Stimulated activated CD4-positive, alpha-beta T cell treated with anti-CD3 and anti-CD28 coated beads, Interleukin-12 subunit alpha, Interleukin-12 subunit beta, amount 100 ng/mL, for 24 hours (primary cell): ENCODE measurements around the gene TRIM2.

Experiments used
- DNase-seq, 2 experiments: peaks; one replicate each; pipeline ENCODE4 v3.0.0-alpha.2; 2020; ENCODE audit warnings: low read depth in 2 of 2

The TRIM2 gene

DNA sequence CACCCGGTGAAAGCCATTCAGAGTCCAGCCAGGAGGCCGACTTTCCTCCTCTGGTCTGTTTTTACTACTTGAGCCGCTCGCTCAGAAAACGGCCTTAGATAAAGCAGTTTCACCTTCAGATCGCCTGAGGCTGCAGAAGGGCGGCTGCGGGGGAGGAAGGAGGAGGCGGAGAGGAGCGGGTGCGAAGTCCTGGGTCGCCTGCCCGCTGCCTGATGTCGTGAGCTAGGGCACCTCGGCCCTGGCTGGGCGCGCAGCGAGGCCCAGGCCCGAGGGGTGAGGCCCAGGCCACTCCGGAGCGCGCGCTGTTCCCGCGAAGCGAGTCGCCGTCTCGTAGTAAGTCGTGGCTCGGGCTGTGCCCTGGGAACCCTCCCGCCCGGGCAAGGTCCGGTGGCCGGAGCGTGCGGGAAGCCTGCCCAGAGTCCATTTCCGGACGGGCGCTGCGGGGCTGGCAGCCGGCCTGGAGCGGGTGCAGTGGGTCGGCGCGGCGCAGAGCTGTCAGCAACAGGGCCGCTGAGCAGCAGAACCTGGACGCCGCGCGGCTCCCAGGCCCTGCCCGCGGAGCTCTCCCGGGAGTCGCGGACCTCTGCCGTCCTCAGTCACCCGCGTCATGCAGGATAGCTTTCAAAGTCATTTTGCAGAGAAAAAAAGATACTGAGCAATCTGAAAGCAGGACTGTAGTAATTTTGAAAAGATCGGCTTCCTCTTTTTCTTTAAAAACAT, 18.6 kb downstream of the TRIM2 start:
- peak in 1 of 2 experiments; percentile 9 for DNase-seq

DNA sequence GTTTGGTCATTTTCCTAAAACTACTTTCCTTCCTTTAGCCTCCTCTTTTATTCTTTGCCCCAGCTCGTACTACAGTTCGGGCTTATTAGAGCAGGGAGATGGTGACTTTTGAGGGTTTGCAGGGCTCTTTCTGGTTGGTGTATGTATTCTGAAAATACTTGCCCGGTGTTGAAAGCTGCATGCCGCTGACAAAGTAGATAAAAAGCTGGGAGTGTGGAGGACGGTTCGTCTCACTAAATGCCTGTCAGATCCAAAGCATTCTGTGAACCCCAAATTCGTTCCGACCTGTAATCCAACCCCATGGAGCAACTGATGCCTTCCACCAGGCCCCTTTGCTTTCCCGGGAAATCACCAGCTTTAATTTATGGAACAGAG, 19.2 kb downstream of the TRIM2 start:
- DNase-seq, result no peak

DNA sequence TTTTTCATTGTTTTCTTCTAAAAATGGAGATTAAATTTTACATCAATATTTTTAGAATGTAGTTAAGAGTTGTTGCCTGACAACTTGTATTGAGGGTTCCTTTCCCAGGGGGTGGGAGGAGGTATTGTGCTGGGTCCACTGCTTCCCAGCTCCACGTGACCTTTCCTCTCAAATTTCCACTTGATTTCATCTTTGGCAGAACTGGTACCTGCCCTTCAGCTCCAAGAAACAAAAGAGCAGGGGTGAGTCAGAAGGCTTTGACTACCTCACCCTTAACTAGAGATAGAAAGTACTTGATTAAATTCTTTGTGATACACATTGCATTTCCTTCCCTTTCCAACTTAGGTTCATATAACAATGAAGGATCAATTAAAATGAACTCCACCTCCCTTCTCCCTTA, 19.7 kb downstream of the TRIM2 start:
- no peak for DNase-seq

DNA sequence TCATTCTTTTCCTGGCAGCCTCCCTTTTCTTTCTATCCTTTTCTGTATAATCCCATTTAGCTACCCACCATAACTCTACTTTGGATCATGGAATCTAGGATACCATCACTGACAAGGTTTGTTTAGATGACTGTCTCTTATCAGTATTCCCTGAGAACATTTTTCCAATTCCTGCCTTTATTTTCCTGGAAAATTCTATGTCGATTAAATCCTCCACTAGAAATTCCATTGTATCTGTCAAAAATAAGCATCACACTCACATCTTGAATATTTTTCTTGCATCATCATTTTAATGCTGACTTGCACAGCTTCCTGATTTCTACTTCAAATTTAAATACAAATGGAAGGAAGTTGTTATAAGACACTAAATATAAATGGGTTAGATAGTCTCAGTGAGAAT, 20.2 kb downstream of the TRIM2 start:
- DNase-seq, result no peak

DNA sequence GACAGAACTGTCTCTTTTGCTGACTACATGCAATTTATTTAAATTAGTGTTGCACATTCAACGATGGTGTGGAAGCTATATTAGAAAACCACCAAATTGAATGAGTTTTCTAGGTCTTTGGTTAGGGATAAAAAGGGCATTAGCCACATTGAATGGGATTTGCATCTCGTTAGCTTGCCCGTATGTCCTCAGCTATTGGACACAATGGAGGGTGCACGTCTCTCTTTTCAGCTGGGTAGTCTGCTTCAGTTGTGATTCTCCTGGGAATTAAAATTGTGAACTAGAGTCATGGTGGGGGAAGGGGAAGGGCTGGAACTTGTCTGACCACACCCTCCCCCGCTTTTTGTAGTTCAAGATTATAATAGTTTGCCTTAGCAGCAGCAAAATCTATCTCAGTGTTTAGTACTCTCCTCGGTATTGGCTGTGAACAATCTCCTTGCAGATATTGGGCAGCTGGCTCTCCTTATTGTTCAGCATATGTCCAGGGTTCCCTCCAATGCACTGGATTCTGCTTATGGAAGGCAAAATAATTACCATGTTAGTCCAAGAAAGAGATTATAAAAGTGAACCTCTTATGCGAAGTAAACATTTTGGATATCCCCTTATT, 23.3 kb downstream of the TRIM2 start:
- no peak for DNase-seq

DNA sequence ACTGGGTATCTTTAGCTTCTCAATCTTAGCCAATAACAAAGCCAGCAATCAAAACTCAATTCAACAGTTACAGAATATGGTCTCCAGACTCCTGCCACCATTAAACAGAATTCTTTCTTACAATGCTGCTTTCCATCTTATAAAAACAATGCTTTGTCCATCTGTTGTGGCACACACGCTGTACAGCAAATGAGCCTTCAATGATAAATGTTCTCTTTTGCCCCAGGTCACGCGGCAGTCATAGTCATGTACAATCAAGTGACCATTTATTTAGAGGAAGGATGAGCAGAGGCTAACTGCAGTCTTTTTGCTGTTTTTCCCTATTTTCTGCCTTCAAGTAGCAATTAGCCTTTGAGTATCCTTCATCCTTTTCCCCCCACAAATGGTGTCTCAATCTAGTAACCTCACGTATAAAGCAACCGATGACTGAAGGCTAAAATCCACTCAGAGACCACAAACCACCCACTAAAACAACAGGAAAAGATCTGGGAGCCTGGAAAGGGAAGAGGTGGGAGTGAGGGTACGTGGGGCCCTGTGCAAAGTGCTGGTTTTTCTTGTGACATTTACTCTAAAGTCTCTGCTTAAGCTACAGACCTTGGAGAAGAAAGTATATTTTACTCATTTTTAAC, 24.4 kb downstream of the TRIM2 start:
- DNase-seq, result no peak

DNA sequence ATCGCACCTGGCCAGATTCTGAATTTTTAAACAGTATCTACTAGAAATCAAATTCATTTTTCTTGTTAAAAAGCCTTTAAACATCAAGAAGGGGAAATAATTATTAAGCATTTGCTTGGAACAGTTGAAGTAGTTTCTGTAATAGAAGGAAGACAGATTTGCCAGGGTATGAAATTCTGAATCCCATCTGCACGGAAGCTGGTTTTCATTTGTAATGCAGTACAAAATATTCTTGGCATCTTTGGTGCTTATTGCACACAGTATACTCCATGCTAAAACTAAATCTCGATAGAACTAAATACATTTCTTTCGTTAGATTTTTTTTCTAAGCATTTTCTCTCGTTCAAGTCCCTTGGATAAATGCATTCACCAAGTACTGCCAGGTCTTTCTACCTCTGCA, 25.3 kb downstream of the TRIM2 start:
- no peak for DNase-seq

DNA sequence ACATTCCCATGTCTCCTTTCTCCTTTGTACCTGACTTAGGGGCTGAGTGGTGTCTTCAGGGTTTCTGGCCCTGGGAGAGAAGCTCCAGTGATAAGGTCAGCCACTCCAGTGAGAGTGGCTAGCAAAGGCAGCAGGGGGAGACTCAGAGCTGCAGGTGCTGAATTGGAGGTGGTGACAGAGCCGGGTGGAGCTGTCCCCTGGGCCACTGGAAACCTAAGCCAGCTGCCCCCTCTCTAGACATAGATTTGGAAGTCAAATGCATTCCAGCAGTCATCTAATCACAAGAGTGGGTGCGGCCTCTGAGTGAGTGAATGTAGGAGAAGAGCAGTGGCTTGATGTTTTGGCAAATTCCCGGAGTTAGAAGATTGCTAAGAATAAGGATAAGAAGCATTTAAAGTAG, 28.5 kb downstream of the TRIM2 start:
- no peak for DNase-seq

DNA sequence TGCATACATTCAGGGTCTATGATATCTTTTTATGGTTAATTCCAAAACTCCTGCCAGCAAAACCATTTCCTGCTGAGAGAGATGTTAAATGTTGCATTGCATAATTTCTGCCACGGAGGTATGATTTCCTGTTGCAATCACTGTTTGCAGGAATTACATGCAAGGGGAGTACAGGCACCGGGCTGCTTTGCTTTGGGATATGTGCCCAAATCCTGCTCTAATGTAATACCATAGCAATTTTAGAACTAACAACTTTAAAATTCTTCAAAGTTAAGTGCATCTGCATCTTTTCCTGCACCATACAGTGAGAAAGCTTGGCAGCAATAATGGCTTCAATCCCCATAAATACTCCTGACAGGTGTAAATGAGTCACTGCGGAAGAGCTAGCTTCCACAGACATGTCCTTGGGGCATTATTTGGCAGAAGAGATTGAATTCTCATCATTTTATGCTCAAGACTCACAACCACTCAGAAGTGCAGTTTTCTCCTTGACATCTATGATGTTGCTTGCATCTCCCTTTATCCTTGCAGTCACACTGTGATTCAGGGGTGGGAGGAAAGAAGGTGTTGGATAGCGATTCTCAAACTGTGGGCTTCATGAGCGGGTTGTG, 29.6 kb downstream of the TRIM2 start:
- DNase-seq, result no peak

DNA sequence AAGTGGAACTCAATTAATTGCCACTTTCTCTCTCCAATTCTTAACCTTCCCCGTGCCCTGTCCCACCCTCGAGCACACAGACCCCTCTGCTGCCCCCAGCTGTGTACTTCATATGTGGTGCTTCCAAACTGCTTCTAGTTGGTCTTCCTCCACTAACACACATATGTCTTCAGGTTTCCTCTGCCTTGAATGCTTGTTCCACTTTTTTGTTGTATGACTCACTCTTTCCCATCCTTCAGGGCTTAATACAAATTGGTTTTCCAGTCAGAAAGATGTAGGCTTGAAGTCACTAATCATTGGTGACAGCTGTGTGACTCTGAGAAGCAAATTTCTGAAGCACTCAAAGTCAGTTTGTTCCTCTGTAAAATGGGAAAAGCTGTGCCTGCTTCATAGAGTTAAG, 30.6 kb downstream of the TRIM2 start:
- no peak for DNase-seq

DNA sequence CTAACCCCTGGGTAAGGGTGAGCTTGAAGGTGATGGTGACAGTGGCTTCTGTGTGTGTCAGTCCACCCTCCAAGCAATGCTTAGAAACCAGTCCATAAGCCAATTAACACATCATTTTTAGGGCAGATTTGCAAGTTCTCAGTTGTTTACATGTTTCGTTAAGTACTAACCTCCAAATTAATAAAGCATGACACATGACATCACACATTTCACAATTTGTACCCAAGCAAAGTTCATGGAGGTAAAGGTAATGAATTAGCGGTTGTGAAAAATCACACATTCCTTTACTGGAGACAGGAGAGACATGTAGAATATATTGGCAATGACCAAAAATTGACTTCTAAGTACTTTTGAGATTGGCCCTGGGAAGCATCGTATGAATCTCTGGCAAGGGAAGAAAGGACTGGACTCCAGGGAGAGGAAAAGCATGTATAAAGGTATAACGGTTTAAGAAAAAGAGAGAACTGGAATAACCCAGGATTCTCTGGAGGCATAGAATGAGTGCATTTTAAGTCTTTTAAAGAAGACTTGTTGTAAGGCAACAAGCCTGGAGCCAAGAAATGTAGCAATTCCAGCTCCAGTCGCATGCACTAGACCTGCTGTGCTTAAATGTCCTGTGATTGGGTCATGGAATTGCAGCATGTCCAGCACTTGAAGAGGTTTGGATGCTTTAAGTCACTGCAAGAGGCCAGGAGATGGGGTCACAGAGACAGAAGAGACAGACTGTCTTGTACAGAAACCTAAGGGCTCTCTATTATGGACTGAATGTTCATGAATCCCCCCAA, 34.1 kb downstream of the TRIM2 start:
- no peak for DNase-seq

DNA sequence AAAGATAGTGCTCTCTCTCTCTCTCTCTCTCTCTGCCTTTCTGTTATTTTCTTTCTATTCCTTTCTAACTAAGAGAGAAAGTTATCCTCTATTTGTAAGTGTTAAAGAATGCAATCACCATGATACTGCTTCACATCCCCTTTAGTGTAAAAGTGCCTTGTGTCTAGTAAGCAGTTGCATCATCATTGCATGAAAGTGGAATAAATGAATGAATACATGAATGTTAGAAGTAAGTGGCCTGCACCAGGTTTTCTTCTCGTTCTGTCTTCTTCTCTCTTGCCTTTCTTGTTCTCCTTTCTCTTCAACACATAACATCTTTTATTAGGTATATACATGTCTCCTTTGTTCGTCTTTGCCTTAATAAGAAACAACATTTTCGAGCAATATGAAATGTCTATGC, 35.2 kb downstream of the TRIM2 start:
- DNase-seq, result no peak

DNA sequence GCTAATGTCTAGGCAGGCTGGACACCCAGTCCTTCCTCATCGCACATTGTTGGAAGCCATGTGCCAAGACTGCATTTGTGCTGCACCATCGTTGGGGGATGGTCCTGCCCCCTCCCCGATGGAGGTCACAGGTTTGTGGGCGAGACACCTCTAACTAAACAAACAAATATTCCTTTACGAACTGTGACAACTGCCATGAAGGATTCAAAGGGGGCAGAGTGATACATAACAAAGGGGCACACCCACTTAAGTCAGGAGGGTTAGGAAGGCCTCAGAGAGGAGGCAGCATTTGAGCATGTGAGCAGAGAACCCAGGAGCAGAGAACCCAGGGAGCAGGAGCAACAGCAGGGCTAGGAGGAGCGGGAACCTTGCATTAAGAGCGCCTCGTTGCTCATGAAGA, 37.1 kb downstream of the TRIM2 start:
- no peak for DNase-seq

DNA sequence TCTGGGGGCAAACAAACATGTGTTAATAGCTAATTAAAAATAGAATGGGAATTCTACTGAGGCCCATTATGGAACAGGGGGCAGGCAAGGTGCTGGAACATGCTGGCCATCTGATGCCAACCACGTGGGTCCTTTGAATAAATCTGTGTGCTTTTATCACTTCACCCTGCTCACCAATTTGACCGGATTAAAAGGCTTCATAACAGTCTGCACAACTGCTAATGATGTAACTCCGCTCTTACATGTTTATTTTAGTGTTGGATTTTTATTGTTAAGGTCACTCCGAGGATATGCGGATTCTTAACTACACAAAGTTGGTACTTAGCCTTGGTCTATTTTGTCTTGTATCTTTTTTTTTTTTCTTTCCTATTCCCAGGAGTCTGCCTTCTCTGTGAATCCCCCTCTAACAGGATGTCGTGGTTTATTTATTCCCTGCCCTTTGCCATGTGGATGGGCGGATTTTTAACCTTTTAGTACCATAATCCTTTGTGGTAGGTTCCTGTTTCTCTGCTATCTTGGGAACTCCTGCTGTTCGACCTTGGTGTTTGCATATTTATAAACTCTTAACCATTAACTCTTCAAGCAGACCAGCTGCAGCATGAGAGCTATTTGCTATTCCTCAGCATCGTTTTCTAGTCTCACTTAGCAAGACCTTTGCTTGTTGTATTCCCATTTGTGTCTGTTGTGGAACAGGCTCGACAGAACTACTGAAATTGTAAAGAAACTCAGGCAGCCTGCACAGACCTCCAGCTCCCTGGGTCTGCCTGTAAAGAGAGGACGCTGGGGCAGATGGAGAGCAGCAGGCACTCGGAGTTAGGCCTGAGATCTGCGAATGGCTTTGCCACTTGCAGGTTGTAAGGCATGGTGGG, 38.0 kb downstream of the TRIM2 start:
- DNase-seq, result no peak

DNA sequence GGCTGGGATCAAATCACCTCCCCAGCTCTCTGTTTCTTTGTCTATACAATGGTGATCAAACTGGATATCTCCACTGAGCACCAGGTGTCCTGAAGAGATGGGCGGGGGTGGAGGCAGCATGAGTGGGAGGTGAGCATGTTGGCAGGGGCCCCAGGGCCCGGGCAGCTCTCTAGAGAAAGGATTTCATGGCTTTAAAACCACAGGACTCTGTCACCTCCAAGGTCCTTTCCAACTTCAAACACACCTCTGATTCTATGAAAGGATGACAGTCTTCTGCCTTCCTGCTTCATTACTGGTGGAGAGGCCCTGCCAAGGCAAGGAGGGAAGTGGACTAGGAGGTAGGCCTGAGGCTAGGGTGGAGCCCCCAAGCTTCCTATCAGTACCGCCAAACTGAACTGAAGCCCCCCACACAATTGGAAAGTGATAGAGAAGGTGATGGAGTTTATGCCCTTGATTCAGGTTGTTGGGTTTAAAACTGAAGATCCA, 38.6 kb downstream of the TRIM2 start:
- DNase-seq, result no peak

DNA sequence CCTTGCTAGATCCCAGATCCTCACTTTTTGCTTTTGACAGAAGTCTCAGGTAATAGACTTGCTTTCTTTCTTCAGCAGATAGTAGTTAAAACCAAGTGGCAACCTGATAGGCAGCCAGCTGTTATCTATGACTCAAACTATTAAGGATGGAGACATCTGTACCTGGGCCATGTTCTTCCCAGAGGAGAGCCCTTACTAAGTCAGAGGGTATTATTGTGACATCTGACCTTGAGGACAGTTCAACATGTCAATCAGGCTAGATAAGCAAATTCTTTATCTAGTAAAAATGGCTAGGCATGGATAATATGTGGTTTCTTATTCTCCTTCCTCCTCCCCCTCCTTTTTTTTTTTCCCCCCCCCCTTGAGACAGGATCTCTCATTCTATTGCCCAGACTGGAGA, 39.2 kb downstream of the TRIM2 start:
- DNase-seq, result no peak

DNA sequence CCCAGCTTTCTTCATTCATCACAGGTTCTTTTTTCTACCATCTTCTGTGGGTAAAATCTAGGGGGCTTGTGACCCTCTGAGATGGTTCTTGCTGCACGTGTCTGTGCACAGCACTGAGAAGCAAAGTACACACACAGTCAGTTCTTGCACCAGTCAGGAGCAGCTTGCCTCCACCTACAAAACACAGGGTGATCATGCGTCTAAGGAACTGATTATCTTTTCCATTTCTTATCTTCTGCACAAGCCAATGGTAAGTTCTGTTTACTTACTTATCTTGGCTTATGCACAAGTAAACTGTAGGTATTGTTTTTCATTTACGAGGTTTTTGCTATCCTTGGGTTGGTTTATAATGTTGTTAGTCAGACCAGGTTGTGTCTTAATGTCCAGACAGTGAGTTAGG, 40.7 kb downstream of the TRIM2 start:
- no peak for DNase-seq

DNA sequence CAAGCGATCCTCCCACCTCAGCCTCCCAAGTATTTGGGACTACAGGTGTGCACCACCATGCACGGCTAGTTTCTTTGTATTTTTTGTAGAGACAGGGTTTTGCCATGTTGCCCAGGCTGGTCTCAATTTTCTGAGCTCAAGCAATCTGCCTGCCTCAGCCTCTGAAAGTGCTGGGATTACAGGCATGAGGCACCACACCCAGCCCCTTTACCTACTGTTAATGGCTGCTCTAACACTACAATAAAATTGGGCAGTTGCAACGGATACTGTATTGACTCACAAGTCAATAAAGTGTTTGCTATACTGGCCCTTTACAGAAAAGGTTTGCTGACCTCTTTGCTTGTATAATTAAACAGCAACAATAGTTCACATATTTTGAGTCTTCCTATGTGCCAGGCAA, 41.5 kb downstream of the TRIM2 start:
- DNase-seq, result no peak

DNA sequence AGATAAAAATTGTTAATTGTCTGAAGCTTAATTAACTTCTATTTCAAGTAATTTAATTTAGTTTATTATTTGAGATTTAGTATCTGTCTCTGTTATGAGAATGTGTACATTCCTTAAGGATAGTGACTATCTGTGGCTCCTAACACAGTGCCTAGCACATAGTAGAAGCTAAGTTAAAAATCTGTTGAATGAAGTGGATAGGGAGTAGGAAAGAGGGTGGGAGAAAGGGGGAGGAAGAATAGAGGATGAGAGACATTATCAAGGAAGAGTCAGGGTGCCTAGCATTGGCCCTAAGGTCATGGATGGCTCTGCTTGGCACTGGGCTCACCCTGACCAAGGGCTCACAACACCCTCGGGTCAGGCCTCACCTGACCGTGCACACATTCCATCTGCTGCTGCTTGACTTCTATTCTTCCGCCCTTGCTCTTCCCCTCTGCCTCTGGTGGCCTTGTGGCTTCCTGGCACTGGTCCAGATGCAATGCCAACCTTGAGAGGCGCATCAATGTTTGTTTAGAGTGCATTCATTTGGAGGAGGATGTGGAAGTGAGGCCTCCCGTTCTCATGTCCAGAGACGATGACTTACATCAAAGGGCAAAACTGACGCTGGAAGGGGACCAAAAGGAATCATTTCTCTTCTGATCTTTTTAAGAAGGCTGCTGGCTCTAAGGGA, 42.3 kb downstream of the TRIM2 start:
- no peak for DNase-seq

DNA sequence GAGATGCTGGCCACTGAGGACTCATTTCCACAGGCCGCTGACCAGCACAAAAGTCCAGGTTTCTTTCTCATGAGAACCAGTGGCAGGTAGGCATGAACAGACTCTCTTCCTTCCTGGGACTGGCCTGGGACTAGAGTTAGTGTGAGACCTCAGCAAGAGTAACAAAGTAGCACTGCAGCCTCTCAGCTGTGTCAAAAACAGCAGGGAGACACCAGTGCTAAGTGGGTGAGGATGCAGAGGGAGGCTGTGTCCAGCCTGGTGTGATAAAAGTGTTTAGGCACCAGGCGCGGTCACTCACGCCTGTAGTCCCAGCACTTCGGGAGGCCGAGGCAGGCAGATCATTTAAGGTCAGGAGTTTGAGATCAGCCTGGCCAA, 42.9 kb downstream of the TRIM2 start:
- no peak for DNase-seq
